IMR-90 (cell line): ENCODE results near the gene XPO6. TPM values are rescaled to one million over a fixed set of nuclear protein-coding genes. Genes with fewer than 3 reads are reported as not detected.

Experiments used
- ATAC-seq: fragments of 200-7000 bp; cut with Tn5 transposase; 2 replicates; pipeline ENCODE4 v1.9.1; 2020; ENCODE audit warnings: low read depth, mild to moderate bottlenecking, moderate library complexity
- BruUV-seq: library from RNA; stranded (reverse); fragments of 400-500 nt; replicated peaks from 2 replicates; lab custom pipeline; 2021; lab: Mats Ljungman, UMichigan
- CTCF ChIA-PET: fragments of 300-600 bp; formaldehyde crosslinking; extraction: SDS; loops from one replicate; lab custom pipeline; 2021; ENCODE audit warnings: antibody characterized with exemption; lab: Yijun Ruan, JAX
- POLR2A ChIA-PET: fragments of 300-600 bp; sonication (Branson Sonifier 250); formaldehyde crosslinking; loops from one replicate; lab custom pipeline; 2022; ENCODE audit warnings: antibody characterized with exemption; ENCODE audit not compliant: unreplicated experiment; lab: Charles Lee
- DNase-seq: peaks from one replicate; pipeline ENCODE4 v3.0.0; 2013
- H2AFZ ChIP-seq: replicated peaks from 2 replicates; pipeline ENCODE3; 2013; ENCODE audit warnings: low read length, mild to moderate bottlenecking; ENCODE audit not compliant: poor library complexity
- H2AK5ac ChIP-seq: 2 replicates; pipeline ENCODE4 v1.6.1; 2013; ENCODE audit warnings: low read depth, low read length, inconsistent platforms
- H2AK9ac ChIP-seq: replicated peaks from 2 replicates; pipeline ENCODE3; 2013; ENCODE audit warnings: mild to moderate bottlenecking, low read depth, low read length, moderate library complexity; ENCODE audit not compliant: poor library complexity
- H2BK120ac ChIP-seq: 2 replicates; pipeline ENCODE4 v1.6.1; 2013; ENCODE audit warnings: low read depth, low read length, inconsistent platforms
- H2BK15ac ChIP-seq: 3 replicates; pipeline ENCODE4 v1.6.1; 2013; ENCODE audit warnings: low read depth, low read length, inconsistent platforms
- H2BK20ac ChIP-seq: 2 replicates; pipeline ENCODE4 v1.6.1; 2013; ENCODE audit warnings: low read depth, mild to moderate bottlenecking, inconsistent platforms, low read length, moderate library complexity
- H2BK5ac ChIP-seq: 2 replicates; pipeline ENCODE4 v1.6.1; 2013; ENCODE audit warnings: mild to moderate bottlenecking, low read depth, low read length, inconsistent platforms; ENCODE audit not compliant: poor library complexity, severe bottlenecking
- H3K14ac ChIP-seq: replicated peaks from 2 replicates; pipeline ENCODE4 v1.6.1; 2013; ENCODE audit warnings: low read depth, low read length, inconsistent platforms
- H3K18ac ChIP-seq: 2 replicates; pipeline ENCODE4 v1.6.1; 2013; ENCODE audit warnings: low read depth, low read length, control low read depth
- H3K23ac ChIP-seq: 2 replicates; pipeline ENCODE4 v1.6.1; 2013; ENCODE audit warnings: low read depth, low read length, inconsistent platforms
- H3K27ac ChIP-seq: 2 replicates; pipeline ENCODE4 v1.5.1; 2013; ENCODE audit warnings: mild to moderate bottlenecking, control low read depth, low read length; ENCODE audit not compliant: insufficient read depth
- H3K27me3 ChIP-seq: 2 replicates; pipeline ENCODE4 v1.6.1; 2013; ENCODE audit warnings: low read length; ENCODE audit not compliant: control insufficient read depth, insufficient read depth
- H3K36me3 ChIP-seq: 2 replicates; pipeline ENCODE4 v1.6.1; 2013; ENCODE audit warnings: low read length, mixed read lengths; ENCODE audit not compliant: control insufficient read depth, insufficient read depth
- H3K4ac ChIP-seq: 2 replicates; pipeline ENCODE4 v1.6.1; 2013; ENCODE audit warnings: low read depth, low read length, inconsistent platforms
- H3K4me1 ChIP-seq: 2 replicates; pipeline ENCODE4 v1.6.1; 2013; ENCODE audit warnings: low read length, mixed read lengths; ENCODE audit not compliant: control insufficient read depth, insufficient read depth
- H3K4me2 ChIP-seq: 2 replicates; pipeline ENCODE4 v1.6.1; 2013; ENCODE audit warnings: low read depth, mild to moderate bottlenecking, control low read depth, low read length, moderate library complexity
- H3K4me3 ChIP-seq: 2 replicates; pipeline ENCODE4 v1.5.1; 2013; ENCODE audit warnings: low read depth, mild to moderate bottlenecking, control low read depth, low read length, moderate library complexity; ENCODE audit not compliant: insufficient read depth
- H3K56ac ChIP-seq: 2 replicates; pipeline ENCODE4 v1.6.1; 2013; ENCODE audit warnings: low read length, inconsistent platforms; ENCODE audit not compliant: insufficient read depth; ENCODE audit errors: extremely low read depth
- H3K79me1 ChIP-seq, 2 experiments: 2 replicates each; pipeline ENCODE4 v1.6.1; 2013; ENCODE audit warnings: low read length in 2 of 2, inconsistent platforms in 1 of 2, low read depth in 1 of 2
- H3K9ac ChIP-seq: 2 replicates; pipeline ENCODE4 v1.6.1; 2013; ENCODE audit warnings: low read depth, low read length, control low read depth
- H3K9me1 ChIP-seq: 2 replicates; pipeline ENCODE4 v1.6.1; 2013; ENCODE audit warnings: low read length, inconsistent platforms; ENCODE audit not compliant: insufficient read depth
- H3K9me3 ChIP-seq: 2 replicates; pipeline ENCODE4 v1.6.1; 2013; ENCODE audit warnings: low read length; ENCODE audit not compliant: control insufficient read depth, insufficient read depth
- H4K20me1 ChIP-seq: 2 replicates; pipeline ENCODE4 v1.6.1; 2013; ENCODE audit warnings: low read length, inconsistent platforms; ENCODE audit not compliant: insufficient read depth
- H4K5ac ChIP-seq: 2 replicates; pipeline ENCODE4 v1.6.1; 2013; ENCODE audit warnings: mild to moderate bottlenecking, low read depth, low read length, control low read depth
- H4K8ac ChIP-seq, 2 experiments: 2 replicates each; pipeline ENCODE4 v1.6.1; 2013; ENCODE audit warnings: low read depth in 2 of 2, low read length in 2 of 2, control low read depth in 1 of 2, inconsistent platforms in 1 of 2
- H4K91ac ChIP-seq: 2 replicates; pipeline ENCODE4 v1.6.1; 2013; ENCODE audit warnings: low read depth, low read length, inconsistent platforms; ENCODE audit not compliant: insufficient read depth
- CHD1 ChIP-seq: IDR thresholded peaks from 2 replicates; pipeline ENCODE4 v1.6.1; 2012; ENCODE audit warnings: low read depth, low read length, improper control_type of control experiment
- CTCF ChIP-seq: conservative IDR thresholded peaks from 2 replicates; pipeline ENCODE4 v1.5.1; 2012; ENCODE audit warnings: mild to moderate bottlenecking, low read depth, low read length, improper control_type of control experiment
- NFE2L2 ChIP-seq: fragments of 150-350 bp; IDR thresholded peaks from 2 replicates; pipeline ENCODE4 v1.6.1; 2016; ENCODE audit warnings: low read depth, mild to moderate bottlenecking, low read length
- RAD21 ChIP-seq: IDR thresholded peaks from 2 replicates; pipeline ENCODE4 v1.6.1; 2012; ENCODE audit warnings: low read length, improper control_type of control experiment
- RFX5 ChIP-seq: IDR thresholded peaks from 2 replicates; pipeline ENCODE4 v1.8.0; 2012; ENCODE audit warnings: low read depth, mild to moderate bottlenecking, low read length, moderate library complexity
- WGBS, 2 experiments: methylation state at CpG; one replicate each; pipeline versions ENCODE4 v1.1.5 to v1.1.7; 2013; ENCODE audit warnings: missing lambda C conversion rate in 2 of 2; ENCODE audit not compliant: insufficient read length in 1 of 2; ENCODE audit errors: extremely low coverage in 2 of 2; 5-methylcytosine and 5-hydroxymethylcytosine counted together
- dilution Hi-C: fragments of 300-500 bp; cut with HindIII; formaldehyde crosslinking; loops from one replicate; pipeline ENCODE4 v1.14.3; 2018; ENCODE audit warnings: low sequenced_read_pairs; ENCODE audit not compliant: unreplicated experiment
- in situ Hi-C: fragments of 300-500 bp; cut with MboI; formaldehyde crosslinking; loops from 3 replicates; pipeline ENCODE4 v1.14.3; 2019; ENCODE audit warnings: low sequenced_read_pairs, inconsistent platforms, mixed read lengths
- intact Hi-C: fragments of 100-400 bp; cut with micrococcal nuclease; formaldehyde crosslinking; loops from 2 replicates; pipeline ENCODE4 v1.10.0; 2022
- polyA plus RNA-seq, 3 experiments: library from polyadenylated mRNA; depleted of rRNA; stranded (reverse); fragments of >200 nt; gene quantifications; 2 replicates each; pipeline ENCODE4 v1.2.3, GENCODE V29; 2012; ENCODE audit warnings: low replicate concordance in 1 of 3
- total RNA-seq: library from RNA; depleted of rRNA; stranded (reverse); fragments of >200 nt; gene quantifications from 2 replicates; pipeline ENCODE4 v1.2.3, GENCODE V29; 2012

The XPO6 gene
- total and polyA plus RNA-seq, 2 of the 4 experiments (the other 2 are of a cell fraction) = 108 to 184 TPM

DNA sequence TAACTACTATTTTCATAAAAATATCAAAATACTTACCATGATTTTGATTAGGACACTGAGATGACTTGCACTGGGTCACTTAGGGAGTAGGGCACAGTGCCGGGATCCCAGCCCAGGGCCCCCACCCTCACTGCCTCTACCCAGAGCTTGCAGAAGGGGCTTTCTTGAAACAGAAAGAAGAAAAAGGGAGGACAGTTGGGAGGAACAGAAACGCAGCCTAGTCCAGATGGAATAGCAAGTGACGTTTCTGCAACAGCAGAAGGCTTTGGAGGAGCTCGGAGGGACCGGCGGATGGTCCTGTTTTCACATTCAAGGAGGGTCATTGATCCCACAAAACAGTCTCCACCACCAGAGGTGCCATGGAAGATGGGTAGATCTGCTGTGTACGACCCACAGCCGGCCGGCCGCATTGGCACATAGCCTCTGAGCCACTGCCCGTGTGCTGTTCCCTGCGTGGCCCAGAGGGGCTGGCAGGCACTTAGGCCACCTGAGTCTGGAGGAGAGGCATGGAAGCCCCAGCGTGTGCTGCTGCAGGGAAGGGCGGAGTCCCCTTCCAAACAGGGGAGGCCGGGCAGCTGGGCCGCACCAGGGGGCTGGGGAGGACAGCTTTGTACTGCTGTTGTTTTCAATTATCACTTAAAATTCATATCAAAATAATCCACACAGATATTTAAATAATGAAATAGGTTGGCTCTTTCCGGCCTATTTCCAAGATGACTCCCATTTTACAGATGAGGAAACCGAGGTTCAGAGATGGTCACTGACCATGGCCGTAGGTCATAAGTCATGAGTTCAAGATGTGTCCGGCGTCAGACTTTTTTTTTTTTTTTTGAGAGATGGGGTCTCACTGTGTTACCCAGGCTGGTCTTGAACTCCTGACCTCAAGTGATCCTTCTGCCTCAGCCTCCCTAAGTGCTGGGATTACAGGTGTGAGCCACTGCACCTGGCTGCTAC, 125.3 kb downstream of the XPO6 start:
- Histone ChIP-seq H3K27ac (no peak overlapping the region), H3K36me3 (no peaks in the 10 kb centered on the region), H3K9ac (no peak overlapping the region), H3K79me1 (peaks cover 0 to 18% of the 10 kb centered on the region in 2 experiments; a peak in 2 of 4 replicates), H3K9me3 (no peaks in the 10 kb centered on the region), H2BK20ac (no peak overlapping the region), H3K14ac (no peak overlapping the region), H2BK5ac (no peak overlapping the region), H2BK120ac (no peak overlapping the region), H4K91ac (no peak overlapping the region), H3K4me3 (no peak overlapping the region), H3K27me3 (no peaks in the 10 kb centered on the region), H4K5ac (no peak overlapping the region), H3K56ac (no peak overlapping the region), H3K4me2 (no peak overlapping the region), H2AK5ac (no peak overlapping the region), H3K23ac (no peak overlapping the region), H2AFZ (no peak overlapping the region), H3K18ac (no peak overlapping the region), H2BK15ac (no peak overlapping the region), H4K8ac (no peak overlapping the region), H3K4ac (no peak overlapping the region), H4K20me1 (peaks cover 19% of the 10 kb centered on the region), H2AK9ac (no peak overlapping the region), H3K9me1 (peaks cover 15% of the 10 kb centered on the region), H3K4me1 (peaks cover 4% of the 10 kb centered on the region)
- DNase-seq (no peak), ATAC-seq (no peak)
- intact Hi-C loops (no loop called here), in situ Hi-C loops (no loop called here), dilution Hi-C loops (no loop called here)
- ChIA-PET CTCF (no interaction called here), POLR2A (no interaction called here)
- TF ChIP-seq RFX5 (no peak), CHD1 (no peak), NFE2L2 (no peak), RAD21 (no peak), CTCF (no peak)
- no TSS peak for BruUV-seq
- WGBS, 2 experiments = 83% methylated on average over 2 of the region's 21 CpGs; no CpG with 5 or more reads in 1 of the 2 experiments
